Epithelial cell of esophagus (primary cell): Measurements from ENCODE around the gene HOXB7.

ENCODE experiments used
- DNase-seq: peaks from one replicate; pipeline ENCODE4 v3.0.0; 2010; ENCODE audit warnings: low read depth
- H3K4me3 ChIP-seq: 2 replicates; pipeline ENCODE4 v1.5.1; 2011; ENCODE audit warnings: mild to moderate bottlenecking, low read length, control low read depth
- TF ChIP-seq, protein P1 (sequence below): IDR thresholded peaks from 2 replicates; pipeline ENCODE4 v1.5.1; 2011; ENCODE audit warnings: low read depth, mild to moderate bottlenecking, low read length, control low read depth, inconsistent platforms; ENCODE audit not compliant: insufficient read depth; ENCODE audit errors: missing control alignments

The HOXB7 gene

DNA sequence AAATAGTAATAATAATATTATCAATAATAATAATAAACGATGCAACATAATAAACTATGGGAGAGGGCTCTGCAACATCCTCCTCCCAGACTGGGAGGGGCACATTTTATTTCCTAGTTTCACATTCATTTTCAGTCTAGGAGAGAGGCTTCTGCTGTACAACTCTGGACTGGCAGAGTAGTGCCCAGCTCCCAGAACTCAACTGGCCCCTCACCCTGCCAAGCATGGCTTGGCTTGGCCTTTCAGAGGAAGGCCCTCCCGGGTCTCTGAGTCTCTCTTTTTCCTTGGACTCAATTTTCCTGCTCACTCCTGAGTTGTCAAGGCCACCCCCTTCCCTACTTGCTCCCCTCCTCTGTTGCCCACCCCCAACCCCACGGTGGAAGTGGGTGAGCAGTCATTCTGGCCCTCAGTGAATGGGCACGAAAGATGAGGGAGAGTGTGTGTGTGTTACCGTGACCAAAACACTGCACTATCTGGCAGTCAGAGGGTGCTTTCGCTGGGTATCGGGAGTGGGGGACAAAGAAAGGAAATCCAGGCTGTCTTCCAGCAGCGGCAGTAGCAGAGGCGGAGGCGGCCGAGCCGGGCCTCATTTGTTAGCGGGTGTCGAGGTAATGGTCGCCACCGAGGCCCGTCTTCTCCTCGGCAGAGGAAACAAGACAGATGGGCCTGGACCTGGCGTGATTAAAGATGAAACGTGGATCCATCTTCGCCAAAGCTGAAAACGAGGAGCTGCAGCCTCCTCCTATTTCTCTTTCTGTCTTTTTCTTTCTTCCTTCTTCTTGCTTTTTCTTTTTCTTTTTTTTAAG is 34.9 kb downstream of the HOXB7 start:
- no peak overlapping the region for H3K4me3 ChIP-seq

DNA sequence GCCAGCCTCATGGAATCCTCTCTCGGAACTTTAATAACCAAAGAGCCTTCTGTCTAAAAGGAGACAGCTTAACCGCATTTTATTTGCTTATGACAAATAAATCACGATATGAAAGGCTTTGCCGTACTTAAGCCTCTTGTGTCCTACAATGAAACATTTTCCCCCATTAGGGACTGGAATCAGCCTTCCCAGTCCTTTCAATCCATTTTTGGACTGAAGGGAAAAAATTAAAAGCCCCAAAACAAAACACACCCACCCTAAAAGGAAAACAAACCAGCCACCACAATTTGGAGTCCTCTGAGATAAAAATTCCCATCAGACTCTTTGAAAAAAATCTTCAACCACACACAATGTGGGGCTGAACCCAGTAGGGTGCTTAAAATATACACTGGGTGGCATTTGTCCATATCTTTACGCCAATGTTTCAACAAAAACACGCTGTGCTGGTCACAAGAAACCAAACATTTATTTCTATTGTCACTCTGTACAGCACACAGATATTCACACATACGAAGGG is 35.7 kb downstream of the HOXB7 start:
- H3K4me3 ChIP-seq: no peak overlapping the region
- TF ChIP-seq, protein P1, sequence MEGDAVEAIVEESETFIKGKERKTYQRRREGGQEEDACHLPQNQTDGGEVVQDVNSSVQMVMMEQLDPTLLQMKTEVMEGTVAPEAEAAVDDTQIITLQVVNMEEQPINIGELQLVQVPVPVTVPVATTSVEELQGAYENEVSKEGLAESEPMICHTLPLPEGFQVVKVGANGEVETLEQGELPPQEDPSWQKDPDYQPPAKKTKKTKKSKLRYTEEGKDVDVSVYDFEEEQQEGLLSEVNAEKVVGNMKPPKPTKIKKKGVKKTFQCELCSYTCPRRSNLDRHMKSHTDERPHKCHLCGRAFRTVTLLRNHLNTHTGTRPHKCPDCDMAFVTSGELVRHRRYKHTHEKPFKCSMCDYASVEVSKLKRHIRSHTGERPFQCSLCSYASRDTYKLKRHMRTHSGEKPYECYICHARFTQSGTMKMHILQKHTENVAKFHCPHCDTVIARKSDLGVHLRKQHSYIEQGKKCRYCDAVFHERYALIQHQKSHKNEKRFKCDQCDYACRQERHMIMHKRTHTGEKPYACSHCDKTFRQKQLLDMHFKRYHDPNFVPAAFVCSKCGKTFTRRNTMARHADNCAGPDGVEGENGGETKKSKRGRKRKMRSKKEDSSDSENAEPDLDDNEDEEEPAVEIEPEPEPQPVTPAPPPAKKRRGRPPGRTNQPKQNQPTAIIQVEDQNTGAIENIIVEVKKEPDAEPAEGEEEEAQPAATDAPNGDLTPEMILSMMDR: no peak
- no peak for DNase-seq

More for the DNA sequence above, 34.9 kb downstream of the HOXB7 start:
- DNase-seq: no peak
- TF ChIP-seq, protein P1: no peak

DNA sequence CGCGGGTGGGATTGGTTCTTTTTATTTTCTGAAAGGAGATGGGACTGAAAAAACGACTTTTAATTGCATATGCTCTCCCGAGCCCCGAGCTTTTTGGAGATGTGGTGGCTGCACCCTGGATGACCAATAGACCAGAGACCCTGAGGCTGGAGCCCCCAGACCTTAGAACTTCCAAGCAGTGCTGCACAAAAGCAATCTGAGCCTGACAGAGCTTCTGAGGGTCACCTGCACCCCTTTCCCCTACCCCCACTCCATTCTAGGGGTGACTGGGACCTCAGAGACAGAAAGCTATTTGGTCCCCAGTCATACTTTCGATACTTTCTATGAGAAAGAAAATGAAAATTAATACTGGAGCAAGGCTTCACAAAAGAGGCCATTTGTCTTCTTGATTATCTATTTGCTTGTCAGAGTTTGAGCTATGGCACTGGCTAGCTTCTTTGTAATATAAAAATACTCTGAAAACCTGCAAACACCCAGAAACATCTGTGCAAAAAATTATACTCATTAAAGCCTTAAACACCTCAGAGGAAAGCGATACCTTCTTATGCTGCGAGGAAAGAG is 36.2 kb downstream of the HOXB7 start:
- no peak overlapping the region for H3K4me3 ChIP-seq
- TF ChIP-seq, protein P1: no peak
- no peak for DNase-seq

DNA sequence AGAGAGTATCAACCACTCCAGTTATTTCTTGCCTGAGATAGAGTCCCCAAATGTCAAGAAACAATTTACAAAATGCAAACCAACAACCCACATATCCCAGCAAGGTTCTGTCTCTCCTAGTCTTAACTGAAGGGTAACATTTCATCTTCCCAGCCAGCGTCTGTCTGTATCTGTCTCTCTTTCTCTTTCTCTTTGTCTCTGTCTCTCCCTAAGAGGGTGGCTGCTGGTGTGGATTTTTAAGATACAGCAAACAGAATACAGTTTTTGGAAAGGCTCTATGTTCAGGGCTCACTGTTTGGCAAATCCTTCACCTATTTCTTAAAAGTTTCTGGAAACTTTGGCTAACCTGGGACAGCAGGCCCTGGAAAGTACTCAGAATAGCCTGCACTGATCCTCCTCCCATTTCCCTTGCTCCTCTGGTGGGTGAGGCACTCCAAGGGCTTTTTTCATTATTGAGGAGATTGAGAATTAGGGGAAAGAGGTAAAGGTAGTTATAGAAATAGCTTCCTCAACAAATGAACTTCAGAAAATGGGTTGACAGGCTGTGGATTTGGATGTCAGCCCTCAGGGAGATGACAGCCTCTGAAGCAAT is 38.9 kb downstream of the HOXB7 start:
- no peak for DNase-seq
- no peak overlapping the region for H3K4me3 ChIP-seq
- TF ChIP-seq, protein P1: no peak

DNA sequence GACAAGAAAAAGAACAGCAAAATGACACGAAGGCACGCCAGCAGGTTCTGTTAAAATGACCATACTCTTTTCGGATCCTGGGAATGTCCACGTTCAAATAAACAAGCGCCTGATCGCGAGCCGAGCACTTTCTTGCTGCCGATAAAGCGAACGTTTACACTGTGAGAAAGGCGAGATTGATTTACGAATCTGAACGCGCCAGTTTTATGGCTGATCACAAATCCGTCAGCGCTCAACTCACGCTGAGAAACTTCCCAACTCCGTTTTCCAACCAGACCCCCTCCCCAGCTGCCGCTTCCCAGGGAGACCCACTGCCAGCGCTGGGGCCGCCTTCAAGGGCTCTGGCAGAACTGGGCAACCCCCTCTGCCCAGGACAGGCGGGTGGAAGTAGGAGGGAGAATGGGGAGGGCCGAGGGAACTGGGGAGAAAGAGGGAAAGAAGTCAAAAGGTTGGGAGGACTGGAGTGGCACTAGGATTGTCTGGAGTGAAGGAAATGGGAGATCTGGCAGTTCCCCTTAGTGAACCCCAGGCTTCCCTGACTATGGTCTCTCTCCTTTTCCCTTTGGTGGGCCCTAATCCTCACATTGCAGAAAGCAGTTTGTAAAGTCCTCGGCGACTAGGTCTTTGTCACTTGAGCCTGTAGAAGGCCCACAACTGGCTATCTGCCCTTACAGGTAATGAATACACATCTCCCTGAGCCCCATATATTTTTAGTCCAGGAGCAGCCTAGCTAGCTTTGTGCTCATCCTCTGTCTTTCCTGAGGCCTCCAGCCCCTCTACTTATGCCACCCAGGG is 39.6 kb downstream of the HOXB7 start:
- H3K4me3 ChIP-seq: no peak overlapping the region
- no peak for DNase-seq
- TF ChIP-seq, protein P1: no peak

DNA sequence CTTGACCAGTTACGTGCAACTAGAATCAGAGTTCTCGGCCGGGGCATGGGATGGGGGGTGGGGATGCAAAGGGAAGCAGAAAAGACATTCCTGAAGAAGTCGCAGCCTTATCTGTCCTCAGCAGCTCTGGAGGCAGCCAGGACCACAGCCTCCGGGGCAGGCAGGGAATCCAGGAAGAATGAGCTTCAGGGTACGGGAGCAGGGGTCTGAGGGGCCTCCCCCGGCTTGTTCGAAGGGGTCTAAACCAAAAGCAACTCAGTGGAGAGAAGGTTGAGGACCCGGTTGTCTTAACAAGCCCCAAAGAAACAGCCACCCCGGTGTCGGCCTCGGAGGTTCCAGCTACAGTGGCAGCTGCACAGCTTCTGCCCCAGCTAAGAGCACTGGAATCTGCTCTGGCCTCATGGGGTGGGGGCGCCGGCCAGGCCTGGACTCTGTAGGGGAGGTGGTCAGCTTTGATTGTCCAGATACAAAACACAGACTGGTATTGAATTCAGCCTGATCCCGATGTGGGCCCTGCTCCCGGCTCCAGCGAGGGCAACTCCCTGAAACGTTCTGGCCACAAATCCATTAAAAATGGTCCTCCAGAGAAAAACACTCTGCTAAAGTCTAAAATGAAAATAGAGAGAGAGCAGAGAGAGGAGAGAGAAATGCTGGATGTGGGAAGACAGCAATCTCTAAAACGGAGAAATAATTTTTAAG is 40.3 kb downstream of the HOXB7 start:
- no peak overlapping the region for H3K4me3 ChIP-seq

More for the DNA sequence above, 40.3 kb downstream of the HOXB7 start:
- no peak for DNase-seq
- TF ChIP-seq, protein P1: no peak
